Right cardiac atrium (tissue), 5 donors: ENCODE measurements around the gene TSGA10. TPM values are rescaled to one million over a fixed set of nuclear protein-coding genes. Genes with fewer than 3 reads are reported as not detected.
"Not testable (repeated sequence)": the region's sequence is repeated elsewhere in the genome, so short reads cannot be mapped to it uniquely, and the experiment has no call there.

Experiments used
- ATAC-seq, 2 donors: fragments of 200-7000 bp; cut with Tn5 transposase; one replicate each; pipeline versions ENCODE4 v1.8.0 to v1.9.1; 2020; ENCODE audit warnings: moderate library complexity in 2 of 2, mild to moderate bottlenecking in 1 of 2
- DNase-seq, 3 donors: peaks; one replicate each; pipeline ENCODE4 v3.0.0-alpha.2; 2020
- H3K27ac ChIP-seq: one replicate; pipeline ENCODE4 v1.5.1; 2013; ENCODE audit warnings: mild to moderate bottlenecking, low read length, control low read depth, moderate library complexity
- H3K27me3 ChIP-seq: one replicate; pipeline ENCODE4 v1.6.1; 2013; ENCODE audit not compliant: control insufficient read depth, insufficient read depth
- H3K4me1 ChIP-seq: one replicate; pipeline ENCODE4 v1.6.1; 2013; ENCODE audit warnings: low read length; ENCODE audit not compliant: control insufficient read depth, insufficient read depth
- H3K4me3 ChIP-seq: one replicate; pipeline ENCODE4 v1.5.1; 2013; ENCODE audit warnings: low read length, control low read depth
- H3K9me3 ChIP-seq: one replicate; pipeline ENCODE4 v1.6.1; 2013; ENCODE audit warnings: low read length; ENCODE audit not compliant: control insufficient read depth
- WGBS: extraction: QIAGEN DNeasy Blood & Tissue Kit; methylation state at CpG from one replicate; pipeline ENCODE4 v1.1.7; 2013; 5-methylcytosine and 5-hydroxymethylcytosine counted together
- intact Hi-C, 4 donors: fragments of 100-400 bp; cut with DNase I; formaldehyde crosslinking; loops; one replicate each; pipeline versions ENCODE4 v1.11.0 to v1.14.0; 2022 to 2023
- polyA plus RNA-seq: library from polyadenylated mRNA; stranded (reverse); fragments of 200-250 nt; gene quantifications from one replicate; pipeline ENCODE4 v1.2.3, GENCODE V29; 2013
- total RNA-seq, 4 donors: library from RNA; stranded (reverse); fragmentation: NEBNext Ultra II Directional; extraction: Animal tissue kit (Norgen Biotek cat#: 25700); gene quantifications; one replicate each; pipeline ENCODE4 v1.2.1, GENCODE V29; 2021
- donor health status: healthy with polysubstance abuse.
- donor health status: DM: no; HTN: yes; CAD: no.
- donor health status: DM: no; HTN: no; CAD: no.
- donor health status: DM: no; HTN: yes; CAD: no; lungs with severe emphysema.
- donor health status: DM: yes; HTN: yes; CAD: no.

Gene TSGA10
- total and polyA plus RNA-seq, 5 donors, result 2.5 to 5.2 (median 4.4) TPM

DNA sequence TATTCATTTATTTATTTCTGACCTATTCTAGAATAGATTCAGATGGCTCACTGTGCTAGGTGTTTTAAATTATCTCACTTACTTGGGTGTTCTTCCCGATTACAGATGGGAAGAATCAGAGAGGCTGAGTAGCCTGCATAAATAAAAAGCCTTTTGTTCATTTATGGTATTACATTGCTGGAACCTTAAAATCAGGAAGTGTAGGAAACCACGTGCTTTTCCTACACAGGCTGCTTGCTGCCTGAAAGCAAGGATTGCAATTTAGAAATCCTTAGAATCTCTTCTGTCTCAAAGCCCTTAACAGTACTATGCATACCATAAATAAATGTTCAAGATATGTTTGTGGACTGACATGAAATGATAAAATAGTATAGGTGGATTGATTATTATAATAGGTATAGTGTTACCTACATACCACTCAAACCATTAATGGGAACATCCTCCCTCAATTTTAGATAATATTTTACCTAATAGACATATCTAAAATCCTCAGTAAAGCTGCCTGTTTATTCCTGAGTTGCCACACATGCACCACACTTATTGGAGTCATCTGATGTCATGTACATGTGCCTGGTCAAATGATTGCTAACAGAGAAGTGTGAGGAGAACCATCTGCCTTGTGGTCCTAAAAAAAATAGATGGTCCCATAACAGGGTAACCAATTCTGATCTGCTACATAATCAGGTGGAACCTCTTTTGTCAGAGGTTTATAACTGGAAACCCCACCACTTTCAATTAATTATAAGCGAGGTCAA is 86.7 kb downstream of the TSGA10 start:
- H3K27me3 ChIP-seq, result no peaks in the 10 kb centered on the region
- no peak overlapping the region for H3K27ac ChIP-seq
- no peak overlapping the region for H3K4me3 ChIP-seq
- ATAC-seq (no peak), DNase-seq (no peak)
- 66% methylated on average over 3 of the region's 3 CpGs for WGBS
- H3K4me1 ChIP-seq, result no peaks in the 10 kb centered on the region
- H3K9me3 ChIP-seq, result no peaks in the 10 kb centered on the region
- intact Hi-C loops, result no loop called here

DNA sequence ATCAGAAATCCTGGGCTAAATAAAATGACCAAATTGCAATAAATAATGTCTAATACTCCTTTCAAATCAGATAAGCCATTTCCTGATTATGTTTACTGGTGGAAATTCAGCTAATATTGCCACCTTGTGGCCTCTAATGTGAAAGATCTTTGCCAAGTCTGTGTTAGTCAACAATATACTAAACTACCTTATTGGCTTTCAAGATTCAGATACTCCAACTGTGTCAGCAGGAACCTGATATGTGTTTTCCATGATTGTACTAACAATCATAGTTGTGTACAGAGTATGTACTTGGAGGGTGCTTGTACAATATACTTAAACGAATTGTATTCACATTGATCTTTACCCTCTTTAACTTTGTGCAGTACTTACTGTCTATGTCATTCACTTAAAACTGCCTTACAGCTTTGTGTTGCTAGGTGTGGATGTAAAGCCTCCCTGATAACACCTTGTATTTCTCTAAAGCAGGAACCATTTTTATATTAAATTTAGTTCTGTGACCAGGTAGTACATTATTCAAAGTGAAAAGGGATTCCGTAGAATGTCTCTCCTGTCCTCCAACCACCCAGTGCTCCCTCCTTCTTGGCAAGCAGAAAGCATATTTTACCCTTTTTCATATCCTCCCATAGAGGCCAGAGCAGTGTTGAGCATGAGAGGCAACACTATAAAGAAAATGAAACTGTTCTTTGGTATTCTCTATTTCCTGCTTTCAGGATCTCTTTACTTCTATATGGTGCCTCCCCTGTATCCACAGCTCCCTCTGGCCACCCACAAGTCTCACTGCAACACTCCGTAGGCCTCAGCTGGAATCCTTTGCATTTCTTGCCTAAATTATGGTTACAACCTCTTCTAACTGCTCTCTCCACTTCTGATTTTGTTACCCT is 88.4 kb downstream of the TSGA10 start:
- H3K27ac ChIP-seq, result no peak overlapping the region
- DNase-seq (no peak), ATAC-seq (peak; percentile 62 to 77)
- 48% methylated on average over 3 of the region's 3 CpGs for WGBS
- H3K4me1 ChIP-seq, result no peaks in the 10 kb centered on the region
- H3K4me3 ChIP-seq, result no peak overlapping the region
- no peaks in the 10 kb centered on the region for H3K9me3 ChIP-seq
- H3K27me3 ChIP-seq, result no peaks in the 10 kb centered on the region
- intact Hi-C loops, result no loop called here

DNA sequence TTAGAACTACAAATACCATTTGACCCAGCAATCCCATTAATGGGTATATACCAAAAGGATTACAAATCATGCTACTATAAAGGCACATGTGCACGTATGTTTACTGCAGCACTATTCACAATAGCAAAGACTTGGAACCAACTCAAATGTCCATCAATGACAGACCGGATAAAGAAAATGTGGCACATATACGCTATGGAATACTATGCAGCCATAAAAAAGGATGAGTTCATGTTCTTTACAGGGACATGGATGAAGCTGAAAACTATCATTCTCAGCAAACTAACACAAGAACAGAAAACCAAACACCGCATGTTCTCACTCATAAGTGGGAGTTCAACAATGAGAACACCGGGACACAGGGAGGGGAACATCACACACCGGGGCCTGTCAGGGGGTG is 105.6 kb downstream of the TSGA10 start:
- H3K27ac ChIP-seq, DNase-seq, ATAC-seq, intact Hi-C loops, H3K4me1 ChIP-seq, H3K4me3 ChIP-seq, H3K27me3 ChIP-seq, H3K9me3 ChIP-seq: not testable (repeated sequence)
- 93% methylated on average over 6 of the region's 6 CpGs for WGBS

DNA sequence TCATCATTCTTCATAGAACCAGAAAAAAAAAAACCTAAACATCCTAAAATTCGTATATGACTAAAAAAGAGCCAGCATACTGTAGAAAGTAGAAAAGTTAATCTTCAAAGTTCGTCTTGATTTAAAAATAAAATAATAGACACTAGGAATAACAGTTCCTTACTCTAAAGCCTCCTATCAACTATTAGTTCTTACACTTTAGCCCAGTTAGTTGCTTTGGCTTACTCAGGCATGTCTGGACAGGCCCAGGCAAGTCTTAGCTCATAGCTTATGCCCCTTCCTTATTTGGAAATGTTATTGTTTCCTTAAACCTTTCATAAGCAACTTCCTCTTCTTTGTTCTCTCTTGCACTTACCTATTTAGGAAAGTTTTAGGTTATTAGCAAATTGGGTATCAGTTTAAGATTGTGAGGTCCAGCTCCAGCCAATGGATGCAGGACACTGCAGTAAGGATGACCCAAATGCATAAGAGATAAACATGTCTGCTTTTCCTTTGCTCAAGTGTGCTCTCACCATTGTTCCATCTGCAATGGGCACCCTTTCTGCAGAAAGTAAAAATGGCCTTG is 113.9 kb downstream of the TSGA10 start:
- ATAC-seq, H3K4me1 ChIP-seq, H3K27ac ChIP-seq, DNase-seq, H3K9me3 ChIP-seq, H3K27me3 ChIP-seq, intact Hi-C loops, H3K4me3 ChIP-seq: not testable (repeated sequence)
- WGBS, result 70% methylated on average over 2 of the region's 2 CpGs

DNA sequence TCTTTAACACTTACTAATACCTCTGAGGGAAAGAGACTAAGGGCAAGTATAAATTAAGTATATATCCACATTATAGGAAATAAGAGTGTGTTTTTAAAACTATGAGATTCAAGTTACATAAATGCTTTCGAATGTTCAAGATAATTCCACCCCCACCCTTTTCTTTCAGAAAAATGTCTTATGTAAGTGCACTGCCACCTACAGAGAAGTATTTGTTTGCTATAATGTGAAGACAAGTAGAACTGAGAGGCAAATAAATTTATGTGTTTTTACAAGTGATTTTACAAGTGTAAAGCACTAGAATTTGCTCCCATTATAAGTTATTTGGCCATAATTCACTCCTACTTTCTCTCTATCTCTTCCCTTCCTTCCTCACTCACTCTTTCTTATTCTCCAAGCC is 118.8 kb downstream of the TSGA10 start:
- WGBS, result 73% methylated on average over 1 of the region's 1 CpG
- Histone ChIP-seq H3K9me3 (no peaks in the 10 kb centered on the region), H3K27ac (no peak overlapping the region), H3K4me3 (no peak overlapping the region), H3K4me1 (no peaks in the 10 kb centered on the region), H3K27me3 (no peaks in the 10 kb centered on the region)
- DNase-seq, result no peak
- no peak for ATAC-seq
- intact Hi-C loops, result no loop called here

DNA sequence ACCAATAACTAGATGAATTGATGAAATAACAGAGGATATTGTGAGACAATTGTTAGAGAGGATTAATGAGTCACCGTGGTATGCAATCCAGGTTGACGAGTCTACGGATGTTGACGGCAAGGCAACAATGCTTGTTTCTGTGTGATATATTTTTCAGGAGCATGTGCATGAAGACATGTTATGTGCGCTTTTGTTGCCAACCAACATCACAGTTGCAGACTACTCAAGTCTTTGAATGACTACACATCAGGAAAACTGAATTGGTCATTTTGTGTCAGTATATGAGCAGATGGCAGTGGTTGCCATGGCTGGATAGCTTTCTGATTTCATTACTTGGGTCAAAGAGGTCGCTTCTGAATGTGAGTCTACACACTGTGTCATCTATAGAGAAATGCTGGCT is 122.0 kb downstream of the TSGA10 start:
- WGBS, result 90% methylated on average over 6 of the region's 6 CpGs
- Histone ChIP-seq H3K27me3 (no peaks in the 10 kb centered on the region), H3K9me3 (no peaks in the 10 kb centered on the region), H3K4me3 (no peak overlapping the region), H3K4me1 (no peaks in the 10 kb centered on the region), H3K27ac (no peak overlapping the region)
- intact Hi-C loops, result no loop called here
- ATAC-seq (no peak), DNase-seq (no peak)

DNA sequence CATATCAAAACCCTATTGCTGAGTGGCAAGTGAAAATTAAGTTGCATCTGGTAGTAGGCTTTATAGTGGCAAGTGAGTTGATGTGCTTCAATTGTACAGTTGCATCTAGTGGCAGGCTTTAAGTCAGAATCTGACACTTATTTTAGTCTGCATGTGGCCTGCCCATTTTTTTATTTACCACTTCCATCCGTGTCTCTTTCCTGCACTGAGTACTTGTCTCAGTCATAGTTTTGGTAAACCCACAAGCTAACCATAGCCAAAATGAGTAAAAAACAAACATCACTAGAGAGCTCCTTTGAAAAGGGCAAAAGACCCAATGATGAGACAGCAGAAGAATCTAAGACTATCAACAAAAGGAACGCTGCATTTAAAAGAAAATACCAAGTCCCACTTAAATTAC is 122.7 kb downstream of the TSGA10 start:
- Histone ChIP-seq H3K4me1 (no peaks in the 10 kb centered on the region), H3K4me3 (no peak overlapping the region), H3K9me3 (no peaks in the 10 kb centered on the region), H3K27ac (no peak overlapping the region), H3K27me3 (no peaks in the 10 kb centered on the region)
- ATAC-seq, result no peak
- DNase-seq, result no peak
- intact Hi-C loops, result no loop called here
- WGBS, result 68% methylated on average over 2 of the region's 2 CpGs

DNA sequence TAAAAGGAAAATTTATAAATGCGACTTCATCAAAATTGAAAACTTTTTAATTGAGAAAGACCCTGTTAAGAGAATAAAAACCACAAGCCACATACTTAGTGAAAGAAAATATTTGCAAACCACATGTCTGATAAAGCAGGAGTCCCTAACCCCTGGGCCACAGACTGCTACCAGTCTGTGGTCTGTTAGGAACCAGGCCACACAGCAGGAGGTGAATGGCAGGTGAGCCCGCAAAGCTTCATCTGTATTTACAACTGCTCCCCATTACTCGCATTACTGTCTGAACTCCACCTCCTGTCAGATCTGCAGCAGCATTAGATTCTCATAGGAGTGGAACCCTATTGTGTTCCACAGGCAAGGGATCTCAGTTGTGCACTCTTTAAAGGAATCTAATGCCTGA is 123.3 kb downstream of the TSGA10 start:
- Histone ChIP-seq H3K9me3 (no peaks in the 10 kb centered on the region), H3K4me3 (no peak overlapping the region), H3K27me3 (no peaks in the 10 kb centered on the region), H3K27ac (no peak overlapping the region), H3K4me1 (no peaks in the 10 kb centered on the region)
- ATAC-seq, result no peak
- DNase-seq, result no peak
- WGBS, result 75% methylated on average over 3 of the region's 3 CpGs
- intact Hi-C loops, result no loop called here

DNA sequence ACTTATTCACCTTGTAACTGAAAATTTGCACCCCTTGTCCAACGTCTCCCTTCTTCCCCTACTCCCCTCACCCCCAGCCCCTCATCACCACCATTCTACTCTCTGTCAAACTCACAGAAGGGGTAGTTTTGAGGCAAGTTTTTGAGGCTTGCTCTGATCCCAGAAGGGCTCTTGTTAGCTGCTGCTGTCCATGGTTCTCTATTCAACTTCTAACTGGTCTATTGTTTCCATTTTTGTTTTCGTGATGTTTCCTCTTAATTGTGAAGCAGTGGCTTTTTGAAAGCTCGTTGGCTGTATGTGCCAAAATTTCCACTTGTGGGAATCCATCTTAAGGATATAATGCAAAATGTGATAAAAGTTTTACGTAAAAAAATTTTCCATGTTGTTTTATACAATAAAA is 126.2 kb downstream of the TSGA10 start:
- ATAC-seq (no peak), DNase-seq (no peak)
- Histone ChIP-seq H3K9me3 (no peaks in the 10 kb centered on the region), H3K4me1 (no peaks in the 10 kb centered on the region), H3K27me3 (no peaks in the 10 kb centered on the region), H3K4me3 (no peak overlapping the region), H3K27ac (no peak overlapping the region)
- intact Hi-C loops, result no loop called here
- WGBS, result 57% methylated on average over 4 of the region's 4 CpGs

DNA sequence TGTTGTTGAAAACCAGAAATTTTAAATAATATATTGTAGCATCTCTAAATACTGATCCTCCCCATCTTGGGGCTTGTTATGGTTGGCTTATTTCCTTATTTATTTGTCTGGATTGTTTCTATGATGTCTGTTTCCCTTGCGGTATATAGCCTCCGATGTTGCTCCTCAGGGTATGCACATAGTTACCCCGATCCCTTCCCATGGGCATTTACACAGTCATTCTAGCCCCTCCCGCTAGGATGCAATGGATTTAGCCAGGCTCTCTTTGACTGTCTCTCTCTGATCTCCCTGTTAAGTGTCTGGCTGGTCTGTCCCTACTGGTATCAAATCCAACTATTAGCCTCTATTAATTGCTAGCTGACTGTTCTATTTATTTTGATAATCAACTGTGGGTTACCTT is 126.9 kb downstream of the TSGA10 start:
- 60% methylated on average over 4 of the region's 4 CpGs for WGBS
- DNase-seq, result no peak
- intact Hi-C loops, result no loop called here
- Histone ChIP-seq H3K27me3 (no peaks in the 10 kb centered on the region), H3K27ac (no peak overlapping the region), H3K4me3 (no peak overlapping the region), H3K9me3 (no peaks in the 10 kb centered on the region), H3K4me1 (no peaks in the 10 kb centered on the region)
- no peak for ATAC-seq

DNA sequence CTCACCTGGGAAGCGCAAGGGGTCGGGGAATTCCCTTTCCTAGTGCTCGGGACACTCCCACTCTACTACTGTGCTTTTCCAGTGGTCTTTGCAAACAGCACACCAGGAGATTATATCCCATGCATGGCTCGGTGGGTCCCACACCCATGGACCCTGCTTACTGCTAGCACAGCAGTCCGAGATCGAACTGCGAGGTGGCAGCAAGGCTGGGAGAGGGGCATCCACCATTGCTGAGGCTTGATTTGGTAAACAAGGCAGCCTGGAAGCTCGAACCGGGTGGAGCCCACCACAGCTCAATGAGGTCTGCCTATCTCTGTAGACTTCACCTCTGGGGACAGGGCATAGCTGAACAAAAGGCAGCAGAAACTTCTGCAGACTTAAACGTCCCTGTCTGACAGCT is 154.0 kb downstream of the TSGA10 start:
- ATAC-seq (no peak), DNase-seq (no peak)
- no peak overlapping the region for H3K4me3 ChIP-seq
- H3K27ac ChIP-seq, result no peak overlapping the region
- intact Hi-C loops, result no loop called here
- WGBS, result 78% methylated on average over 10 of the region's 10 CpGs
- H3K9me3 ChIP-seq, result no peaks in the 10 kb centered on the region
- no peaks in the 10 kb centered on the region for H3K4me1 ChIP-seq
- H3K27me3 ChIP-seq, result no peaks in the 10 kb centered on the region
